Uterus (tissue), 4 donors: ENCODE measurements around the gene PRKCE. TPM values are rescaled to one million over a fixed set of nuclear protein-coding genes. Genes with fewer than 3 reads are reported as not detected.

Experiments used
- DNase-seq, 2 donors: peaks; one replicate each; pipeline ENCODE4 v3.0.0-alpha.2; 2019 to 2020
- H3K27ac ChIP-seq, 2 donors: fragments of 200-600 bp; sonication (generic); 1 replicate in 1 of 2; 2 replicates in 1 of 2; pipeline ENCODE4 v1.5.1; 2016 to 2018
- H3K27me3 ChIP-seq, 2 donors: fragments of 200-600 bp; sonication (generic); one replicate each; pipeline ENCODE4 v1.5.1; 2018 to 2019; ENCODE audit warnings: control low read depth in 1 of 2
- H3K36me3 ChIP-seq, 2 donors: fragments of 200-600 bp; sonication (generic); one replicate each; pipeline ENCODE4 v1.5.1; 2019; ENCODE audit warnings: control low read depth in 1 of 2
- H3K4me1 ChIP-seq, 2 donors: fragments of 200-600 bp; sonication (generic); one replicate each; pipeline ENCODE4 v1.5.1; 2018 to 2019; ENCODE audit warnings: control low read depth in 1 of 2
- H3K4me3 ChIP-seq, 2 donors: fragments of 200-600 bp; sonication (generic); 1 replicate in 1 of 2; 2 replicates in 1 of 2; pipeline ENCODE4 v1.5.1; 2018 to 2019; ENCODE audit warnings: mild to moderate bottlenecking in 1 of 2
- H3K9me3 ChIP-seq, 2 donors: fragments of 200-600 bp; sonication (generic); one replicate each; pipeline ENCODE4 v1.5.1; 2019; ENCODE audit warnings: control low read depth in 1 of 2
- CTCF ChIP-seq, 4 experiments: fragments of 200-600 bp in 2 of 4; fragments of 450-650 bp in 2 of 4; sonication (generic) in 2 of 4; IDR thresholded peaks; one replicate each; pipeline ENCODE4 v1.5.1; 2016 to 2019; ENCODE audit warnings: antibody characterized with exemption in 4 of 4, mild to moderate bottlenecking in 2 of 4, moderate library complexity in 1 of 4
- POLR2A ChIP-seq, 2 donors: fragments of 450-650 bp; IDR thresholded peaks; one replicate each; pipeline ENCODE4 v1.6.1; 2016; ENCODE audit warnings: antibody characterized with exemption in 2 of 2, mild to moderate bottlenecking in 1 of 2, moderate library complexity in 1 of 2
- intact Hi-C: fragments of 100-400 bp; cut with DNase I; formaldehyde crosslinking; loops from one replicate; pipeline ENCODE4 v1.15.1; 2023; ENCODE audit warnings: low total_unique reads
- total RNA-seq, 4 donors: library from RNA; depleted of rRNA in 3 of 4; stranded (reverse); fragments of >200 nt in 3 of 4; gene quantifications; one replicate each; pipeline versions ENCODE4 v1.1.0 to v1.2.4, GENCODE V29; 2014 to 2023
- donor health status: DM: yes; HTN: yes; CAD: no.

Gene PRKCE
- total RNA-seq, 4 donors from 2014 or later, result 3.8 to 47.6 (median 14.2) TPM

- no peak for TF ChIP-seq CTCF (IDR thresholded peaks at IDR 0.05)
- DNase-seq, result no peak
- no peaks in the 10 kb centered on the region for H3K36me3 ChIP-seq
These were observed 355.1 kb downstream of the PRKCE start for GRCh38 chr2:46006473-46007025.

GRCh38 chr2:46007412-46007811 is 355.9 kb downstream of the PRKCE start:
- no peaks in the 10 kb centered on the region for H3K9me3 ChIP-seq
- H3K4me3 ChIP-seq, result no peak overlapping the region
- no peaks in the 10 kb centered on the region for H3K4me1 ChIP-seq
- intact Hi-C loops, result no loop called here
- TF ChIP-seq CTCF (IDR thresholded peaks at IDR 0.05) (no peak), POLR2A (IDR thresholded peaks at IDR 0.05) (no peak)
- H3K27ac ChIP-seq, result no peak overlapping the region
- DNase-seq, result no peak
- no peaks in the 10 kb centered on the region for H3K36me3 ChIP-seq
- no peaks in the 10 kb centered on the region for H3K27me3 ChIP-seq

More at GRCh38 chr2:46006473-46007025, 355.1 kb downstream of the PRKCE start:
- Histone ChIP-seq H3K27me3 (no peaks in the 10 kb centered on the region), H3K9me3 (no peaks in the 10 kb centered on the region), H3K4me3 (no peak overlapping the region), H3K27ac (no peak overlapping the region), H3K4me1 (no peaks in the 10 kb centered on the region)
- intact Hi-C loops, result no loop called here

- no peak overlapping the region for H3K27ac ChIP-seq
- no peaks in the 10 kb centered on the region for H3K4me1 ChIP-seq
- no peaks in the 10 kb centered on the region for H3K36me3 ChIP-seq
- no peaks in the 10 kb centered on the region for H3K9me3 ChIP-seq
- intact Hi-C loops, result no loop called here
- H3K27me3 ChIP-seq, result no peaks in the 10 kb centered on the region
- TF ChIP-seq CTCF (IDR thresholded peaks at IDR 0.05), result no peak
- no peak for TF ChIP-seq POLR2A (IDR thresholded peaks at IDR 0.05)
- no peak overlapping the region for H3K4me3 ChIP-seq
- DNase-seq, result no peak
These were observed 356.8 kb downstream of the PRKCE start for GRCh38 chr2:46008091-46008870.

- Histone ChIP-seq H3K4me1 (no peaks in the 10 kb centered on the region), H3K36me3 (no peaks in the 10 kb centered on the region), H3K9me3 (no peaks in the 10 kb centered on the region), H3K4me3 (no peak overlapping the region), H3K27ac (no peak overlapping the region), H3K27me3 (no peaks in the 10 kb centered on the region)
- intact Hi-C loops, result no loop called here
- TF ChIP-seq POLR2A (IDR thresholded peaks at IDR 0.05), result no peak
- no peak for TF ChIP-seq CTCF (IDR thresholded peaks at IDR 0.05)
- no peak for DNase-seq
These were observed 357.8 kb downstream of the PRKCE start for GRCh38 chr2:46009315-46009714.

GRCh38 chr2:46009772-46010171 is 358.3 kb downstream of the PRKCE start:
- Histone ChIP-seq H3K27ac (no peak overlapping the region), H3K27me3 (no peaks in the 10 kb centered on the region), H3K4me1 (no peaks in the 10 kb centered on the region), H3K4me3 (no peak overlapping the region), H3K36me3 (no peaks in the 10 kb centered on the region), H3K9me3 (no peaks in the 10 kb centered on the region)
- DNase-seq, result no peak
- intact Hi-C loops, result no loop called here
- TF ChIP-seq POLR2A (IDR thresholded peaks at IDR 0.05), result no peak
